Measurements from ENCODE around the gene FOXE3.

FOXE3 gene

GRCh38 chr1:47437447-47438164, 21.5 kb downstream of the FOXE3 start, which contains the start of gene FOXD2:
TSS of gene FOXD2 (plus strand) at chr1:47438044. CDS start at chr1:47438136, 92 bp downstream.
- DNase-seq (ENCODE audit: insufficient read length) (peak; percentile 97), FAIRE-seq (peak; percentile 95)
- TF ChIP-seq POLR2A (IDR thresholded peaks at IDR 0.05; ENCODE audit: low read depth, low read length): peak; percentile 50; the same call in 1 of the 2 replicates
- TF ChIP-seq TAF1 (IDR thresholded peaks at IDR 0.05; ENCODE audit: borderline replicate concordance, low read depth, low read length): no peak

GRCh38 chr1:47438165-47439016, 22.3 kb downstream of the FOXE3 start:
- no peak for TF ChIP-seq POLR2AphosphoS5 (IDR thresholded peaks at IDR 0.05; ENCODE audit: low read depth, low read length)
- no peak for TF ChIP-seq TAF1 (IDR thresholded peaks at IDR 0.05; ENCODE audit: borderline replicate concordance, low read depth, low read length)
- TF ChIP-seq POLR2A (IDR thresholded peaks at IDR 0.05; ENCODE audit: low read depth, low read length): no peak
- FAIRE-seq (no peak), DNase-seq (ENCODE audit: insufficient read length) (no peak)

- DNase-seq (ENCODE audit: insufficient read length): no peak
- no peak for FAIRE-seq
- no peak for TF ChIP-seq POLR2AphosphoS5 (IDR thresholded peaks at IDR 0.05; ENCODE audit: low read depth, low read length)
- TF ChIP-seq TAF1 (IDR thresholded peaks at IDR 0.05; ENCODE audit: borderline replicate concordance, low read depth, low read length): no peak
- TF ChIP-seq POLR2A (IDR thresholded peaks at IDR 0.05; ENCODE audit: low read depth, low read length): no peak
These were observed 23.1 kb downstream of the FOXE3 start for GRCh38 chr1:47439017-47439818.

- DNase-seq (ENCODE audit: insufficient read length): no peak
- TF ChIP-seq TAF1 (IDR thresholded peaks at IDR 0.05; ENCODE audit: borderline replicate concordance, low read depth, low read length): no peak
- TF ChIP-seq POLR2AphosphoS5 (IDR thresholded peaks at IDR 0.05; ENCODE audit: low read depth, low read length): no peak
- no peak for TF ChIP-seq POLR2A (IDR thresholded peaks at IDR 0.05; ENCODE audit: low read depth, low read length)
- FAIRE-seq: no peak
These were observed 23.9 kb downstream of the FOXE3 start for GRCh38 chr1:47439819-47440598.

- TF ChIP-seq POLR2A (IDR thresholded peaks at IDR 0.05; ENCODE audit: low read depth, low read length) (no peak), POLR2AphosphoS5 (IDR thresholded peaks at IDR 0.05; ENCODE audit: low read depth, low read length) (no peak), TAF1 (IDR thresholded peaks at IDR 0.05; ENCODE audit: borderline replicate concordance, low read depth, low read length) (no peak)
- DNase-seq (ENCODE audit: insufficient read length): no peak
- no peak for FAIRE-seq
These were observed 24.6 kb downstream of the FOXE3 start for GRCh38 chr1:47440599-47441081.

GRCh38 chr1:47441450-47442106, 25.5 kb downstream of the FOXE3 start:
- TF ChIP-seq POLR2AphosphoS5 (IDR thresholded peaks at IDR 0.05; ENCODE audit: low read depth, low read length) (no peak), TAF1 (IDR thresholded peaks at IDR 0.05; ENCODE audit: borderline replicate concordance, low read depth, low read length) (no peak), POLR2A (IDR thresholded peaks at IDR 0.05; ENCODE audit: low read depth, low read length) (no peak)
- FAIRE-seq (no peak), DNase-seq (ENCODE audit: insufficient read length) (no peak)

GRCh38 chr1:47442202-47442601, 26.1 kb downstream of the FOXE3 start:
- no peak for FAIRE-seq
- no peak for DNase-seq (ENCODE audit: insufficient read length)
- TF ChIP-seq POLR2A (IDR thresholded peaks at IDR 0.05; ENCODE audit: low read depth, low read length): no peak
- no peak for TF ChIP-seq POLR2AphosphoS5 (IDR thresholded peaks at IDR 0.05; ENCODE audit: low read depth, low read length)
- no peak for TF ChIP-seq TAF1 (IDR thresholded peaks at IDR 0.05; ENCODE audit: borderline replicate concordance, low read depth, low read length)

GRCh38 chr1:47442842-47443529, 26.9 kb downstream of the FOXE3 start:
- no peak for FAIRE-seq
- DNase-seq (ENCODE audit: insufficient read length): no peak

GRCh38 chr1:47443530-47444296, 27.6 kb downstream of the FOXE3 start:
- TF ChIP-seq POLR2A (IDR thresholded peaks at IDR 0.05; ENCODE audit: low read depth, low read length): no peak
- no peak for TF ChIP-seq POLR2AphosphoS5 (IDR thresholded peaks at IDR 0.05; ENCODE audit: low read depth, low read length)
- no peak for TF ChIP-seq TAF1 (IDR thresholded peaks at IDR 0.05; ENCODE audit: borderline replicate concordance, low read depth, low read length)
- DNase-seq (ENCODE audit: insufficient read length): no peak
- FAIRE-seq: no peak

More at GRCh38 chr1:47442842-47443529, 26.9 kb downstream of the FOXE3 start:
- TF ChIP-seq POLR2AphosphoS5 (IDR thresholded peaks at IDR 0.05; ENCODE audit: low read depth, low read length): no peak
- no peak for TF ChIP-seq POLR2A (IDR thresholded peaks at IDR 0.05; ENCODE audit: low read depth, low read length)
- no peak for TF ChIP-seq TAF1 (IDR thresholded peaks at IDR 0.05; ENCODE audit: borderline replicate concordance, low read depth, low read length)
